Liver (tissue), 9 donors: ENCODE data around the gene PTPN4. TPM values are rescaled to one million over a fixed set of nuclear protein-coding genes. Genes with fewer than 3 reads are reported as not detected.

ENCODE experiments used
- DNase-seq: peaks from one replicate; pipeline ENCODE4 v3.0.0-alpha.2; 2017; ENCODE audit warnings: low spot score
- H3K27ac ChIP-seq, 2 donors: one replicate each; pipeline ENCODE4 v1.7.0; 2013; ENCODE audit warnings: inconsistent platforms in 2 of 2, low read length in 2 of 2, control low read depth in 1 of 2, low read depth in 1 of 2, mild to moderate bottlenecking in 1 of 2
- H3K27me3 ChIP-seq, 4 donors: one replicate each; pipeline versions ENCODE4 v1.6.1 to v1.7.0; 2013; ENCODE audit warnings: low read length in 3 of 4, inconsistent platforms in 1 of 4, mild to moderate bottlenecking in 1 of 4, moderate library complexity in 1 of 4; ENCODE audit not compliant: control insufficient read depth in 4 of 4, insufficient read depth in 4 of 4
- H3K36me3 ChIP-seq, 4 donors: one replicate each; pipeline versions ENCODE4 v1.6.1 to v1.7.0; 2013; ENCODE audit warnings: low read length in 3 of 4, mild to moderate bottlenecking in 3 of 4, low read depth in 1 of 4, moderate library complexity in 1 of 4; ENCODE audit not compliant: control insufficient read depth in 4 of 4, insufficient read depth in 3 of 4
- H3K4me1 ChIP-seq, 4 donors: one replicate each; pipeline versions ENCODE4 v1.6.1 to v1.7.0; 2013; ENCODE audit warnings: low read length in 3 of 4, mild to moderate bottlenecking in 3 of 4, moderate library complexity in 1 of 4; ENCODE audit not compliant: control insufficient read depth in 4 of 4, insufficient read depth in 4 of 4
- H3K4me3 ChIP-seq, 3 donors: one replicate each; pipeline versions ENCODE4 v1.6.1 to v1.7.0; 2013; ENCODE audit warnings: low read length in 3 of 3, control low read depth in 1 of 3, low read depth in 1 of 3, mild to moderate bottlenecking in 1 of 3
- H3K9ac ChIP-seq, 2 donors: one replicate each; pipeline ENCODE4 v1.7.0; 2013; ENCODE audit warnings: low read length in 2 of 2, mild to moderate bottlenecking in 2 of 2, moderate library complexity in 2 of 2, control low read depth in 1 of 2, low read depth in 1 of 2
- H3K9me3 ChIP-seq, 4 donors: one replicate each; pipeline versions ENCODE4 v1.6.1 to v1.7.0; 2013; ENCODE audit warnings: low read length in 3 of 4; ENCODE audit not compliant: control insufficient read depth in 4 of 4
- EGR1 ChIP-seq, 2 donors: IDR thresholded peaks; 2 replicates each; pipeline ENCODE4 v1.6.1; 2016 to 2018; ENCODE audit warnings: antibody characterized with exemption in 2 of 2, low read depth in 2 of 2
- FOXA1 ChIP-seq: IDR thresholded peaks from 2 replicates; pipeline ENCODE4 v1.6.1; 2016; ENCODE audit warnings: antibody characterized with exemption
- FOXA2 ChIP-seq: IDR thresholded peaks from 2 replicates; pipeline ENCODE4 v1.6.1; 2016; ENCODE audit warnings: antibody characterized with exemption
- GABPA ChIP-seq, 2 donors: IDR thresholded peaks in 1 of 2; conservative IDR thresholded peaks in 1 of 2; 2 replicates each; pipeline ENCODE4 v1.6.1; 2016; ENCODE audit warnings: antibody characterized with exemption in 2 of 2, mild to moderate bottlenecking in 1 of 2, moderate library complexity in 1 of 2
- HNF4A ChIP-seq, 2 donors: conservative IDR thresholded peaks; 2 replicates each; pipeline ENCODE4 v1.6.1; 2016; ENCODE audit warnings: antibody characterized with exemption in 2 of 2, mild to moderate bottlenecking in 2 of 2
- HNF4G ChIP-seq: IDR thresholded peaks from 2 replicates; pipeline ENCODE4 v1.6.1; 2016; ENCODE audit warnings: antibody characterized with exemption
- JUND ChIP-seq, 2 donors: IDR thresholded peaks; 2 replicates each; pipeline ENCODE4 v1.6.1; 2016; ENCODE audit warnings: antibody characterized with exemption in 2 of 2
- NR2F2 ChIP-seq: IDR thresholded peaks from 2 replicates; pipeline ENCODE4 v1.6.1; 2016; ENCODE audit warnings: antibody characterized with exemption
- RAD21 ChIP-seq, 2 donors: IDR thresholded peaks; 2 replicates each; pipeline ENCODE4 v1.6.1; 2016; ENCODE audit warnings: antibody characterized with exemption in 2 of 2, mild to moderate bottlenecking in 2 of 2
- RXRA ChIP-seq, 2 donors: IDR thresholded peaks; 2 replicates each; pipeline ENCODE4 v1.6.1; 2017 to 2018; ENCODE audit warnings: antibody characterized with exemption in 2 of 2, mild to moderate bottlenecking in 1 of 2
- SP1 ChIP-seq: IDR thresholded peaks from 2 replicates; pipeline ENCODE4 v1.6.1; 2018; ENCODE audit warnings: antibody characterized with exemption, mild to moderate bottlenecking
- TAF1 ChIP-seq: conservative IDR thresholded peaks from 2 replicates; pipeline ENCODE4 v1.6.1; 2016; ENCODE audit warnings: antibody characterized with exemption, mild to moderate bottlenecking
- YY1 ChIP-seq: IDR thresholded peaks from 2 replicates; pipeline ENCODE4 v1.6.1; 2016; ENCODE audit warnings: antibody characterized with exemption, mild to moderate bottlenecking
- WGBS: extraction: QIAGEN DNeasy Blood & Tissue Kit; methylation state at CpG from one replicate; pipeline ENCODE4 v1.1.7; 2013; 5-methylcytosine and 5-hydroxymethylcytosine counted together
- polyA plus RNA-seq, 2 donors: library from polyadenylated mRNA; stranded (reverse) in 1 of 2; unstranded in 1 of 2; fragments of 200-250 nt in 1 of 2; fragments of >200 nt in 1 of 2; fragmentation: Nextera tagmentation in 1 of 2; extraction: Ambion mirVana in 1 of 2; gene quantifications; one replicate each; pipeline versions ENCODE4 v1.2.1 to v1.2.3, GENCODE V29; 2013 to 2015
- total RNA-seq, 2 donors: library from RNA; depleted of rRNA; stranded (reverse); fragments of >200 nt; gene quantifications; one replicate each; pipeline ENCODE4 v1.2.3, GENCODE V29; 2014
- TF ChIP-seq, protein P1 (sequence below): IDR thresholded peaks from 2 replicates; pipeline ENCODE4 v1.6.1; 2016; ENCODE audit warnings: antibody characterized with exemption, mild to moderate bottlenecking
- TF ChIP-seq, protein P2 (sequence below): fragments of 150-350 bp; IDR thresholded peaks from 2 replicates; pipeline ENCODE4 v1.5.1; 2017; ENCODE audit warnings: improper control_type of control experiment, low read depth, low read length; ENCODE audit not compliant: missing input control
- TF ChIP-seq, protein P3 (sequence below): IDR thresholded peaks from 2 replicates; pipeline ENCODE4 v1.6.1; 2016; ENCODE audit warnings: antibody characterized with exemption
- TF ChIP-seq, protein P4 (sequence below): IDR thresholded peaks from 2 replicates; pipeline ENCODE4 v1.6.1; 2016; ENCODE audit warnings: antibody characterized with exemption
- donor health status: healthy.
- donor health status: healthy.
- donor health status: healthy.
- donor health status: healthy.
- donor health status: healthy.

PTPN4 gene
- total and polyA plus RNA-seq, 4 donors = 4.2 to 34.6 (median 9.5) TPM

DNA sequence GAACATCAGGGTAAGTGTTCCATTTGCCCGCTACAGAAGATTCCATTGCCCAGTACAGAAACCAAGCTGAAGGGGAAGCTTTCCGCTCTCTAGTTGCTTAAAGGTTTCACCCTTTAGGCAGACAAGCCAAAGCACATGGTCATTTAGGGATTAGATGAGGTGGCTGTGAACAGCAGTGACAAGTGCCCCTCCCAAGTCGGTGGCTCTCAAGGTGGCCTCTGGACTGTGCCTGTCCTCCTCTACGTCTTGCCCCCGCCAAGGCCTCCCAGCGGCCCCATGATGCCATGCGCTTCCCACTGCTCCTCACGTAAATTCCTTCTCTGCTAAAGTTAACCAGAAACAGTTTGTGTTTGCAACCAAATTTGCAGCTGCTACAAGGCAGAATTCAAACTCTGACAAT is 24.2 kb upstream of the PTPN4 start:
- H3K4me1 ChIP-seq = peaks cover 0 to 12% (median 10%) of the 10 kb centered on the region in 4 donors
- no peaks in the 10 kb centered on the region for H3K27me3 ChIP-seq
- H3K9me3 ChIP-seq = no peaks in the 10 kb centered on the region
- DNase-seq = peak; percentile 12
- no peak overlapping the region for H3K4me3 ChIP-seq
- TF ChIP-seq NR2F2 = no peak
- no peak for TF ChIP-seq EGR1 (IDR thresholded peaks at IDR 0.05; ENCODE audit: low read depth in 2 of 2)
- TF ChIP-seq, protein P1, sequence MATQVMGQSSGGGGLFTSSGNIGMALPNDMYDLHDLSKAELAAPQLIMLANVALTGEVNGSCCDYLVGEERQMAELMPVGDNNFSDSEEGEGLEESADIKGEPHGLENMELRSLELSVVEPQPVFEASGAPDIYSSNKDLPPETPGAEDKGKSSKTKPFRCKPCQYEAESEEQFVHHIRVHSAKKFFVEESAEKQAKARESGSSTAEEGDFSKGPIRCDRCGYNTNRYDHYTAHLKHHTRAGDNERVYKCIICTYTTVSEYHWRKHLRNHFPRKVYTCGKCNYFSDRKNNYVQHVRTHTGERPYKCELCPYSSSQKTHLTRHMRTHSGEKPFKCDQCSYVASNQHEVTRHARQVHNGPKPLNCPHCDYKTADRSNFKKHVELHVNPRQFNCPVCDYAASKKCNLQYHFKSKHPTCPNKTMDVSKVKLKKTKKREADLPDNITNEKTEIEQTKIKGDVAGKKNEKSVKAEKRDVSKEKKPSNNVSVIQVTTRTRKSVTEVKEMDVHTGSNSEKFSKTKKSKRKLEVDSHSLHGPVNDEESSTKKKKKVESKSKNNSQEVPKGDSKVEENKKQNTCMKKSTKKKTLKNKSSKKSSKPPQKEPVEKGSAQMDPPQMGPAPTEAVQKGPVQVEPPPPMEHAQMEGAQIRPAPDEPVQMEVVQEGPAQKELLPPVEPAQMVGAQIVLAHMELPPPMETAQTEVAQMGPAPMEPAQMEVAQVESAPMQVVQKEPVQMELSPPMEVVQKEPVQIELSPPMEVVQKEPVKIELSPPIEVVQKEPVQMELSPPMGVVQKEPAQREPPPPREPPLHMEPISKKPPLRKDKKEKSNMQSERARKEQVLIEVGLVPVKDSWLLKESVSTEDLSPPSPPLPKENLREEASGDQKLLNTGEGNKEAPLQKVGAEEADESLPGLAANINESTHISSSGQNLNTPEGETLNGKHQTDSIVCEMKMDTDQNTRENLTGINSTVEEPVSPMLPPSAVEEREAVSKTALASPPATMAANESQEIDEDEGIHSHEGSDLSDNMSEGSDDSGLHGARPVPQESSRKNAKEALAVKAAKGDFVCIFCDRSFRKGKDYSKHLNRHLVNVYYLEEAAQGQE = no peak
- no peak for TF ChIP-seq RXRA (IDR thresholded peaks at IDR 0.05)
- TF ChIP-seq, protein P2, sequence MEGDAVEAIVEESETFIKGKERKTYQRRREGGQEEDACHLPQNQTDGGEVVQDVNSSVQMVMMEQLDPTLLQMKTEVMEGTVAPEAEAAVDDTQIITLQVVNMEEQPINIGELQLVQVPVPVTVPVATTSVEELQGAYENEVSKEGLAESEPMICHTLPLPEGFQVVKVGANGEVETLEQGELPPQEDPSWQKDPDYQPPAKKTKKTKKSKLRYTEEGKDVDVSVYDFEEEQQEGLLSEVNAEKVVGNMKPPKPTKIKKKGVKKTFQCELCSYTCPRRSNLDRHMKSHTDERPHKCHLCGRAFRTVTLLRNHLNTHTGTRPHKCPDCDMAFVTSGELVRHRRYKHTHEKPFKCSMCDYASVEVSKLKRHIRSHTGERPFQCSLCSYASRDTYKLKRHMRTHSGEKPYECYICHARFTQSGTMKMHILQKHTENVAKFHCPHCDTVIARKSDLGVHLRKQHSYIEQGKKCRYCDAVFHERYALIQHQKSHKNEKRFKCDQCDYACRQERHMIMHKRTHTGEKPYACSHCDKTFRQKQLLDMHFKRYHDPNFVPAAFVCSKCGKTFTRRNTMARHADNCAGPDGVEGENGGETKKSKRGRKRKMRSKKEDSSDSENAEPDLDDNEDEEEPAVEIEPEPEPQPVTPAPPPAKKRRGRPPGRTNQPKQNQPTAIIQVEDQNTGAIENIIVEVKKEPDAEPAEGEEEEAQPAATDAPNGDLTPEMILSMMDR = no peak
- TF ChIP-seq JUND (IDR thresholded peaks at IDR 0.05) = no peak
- no peak for TF ChIP-seq FOXA2
- TF ChIP-seq YY1 = no peak
- TF ChIP-seq, protein P3, sequence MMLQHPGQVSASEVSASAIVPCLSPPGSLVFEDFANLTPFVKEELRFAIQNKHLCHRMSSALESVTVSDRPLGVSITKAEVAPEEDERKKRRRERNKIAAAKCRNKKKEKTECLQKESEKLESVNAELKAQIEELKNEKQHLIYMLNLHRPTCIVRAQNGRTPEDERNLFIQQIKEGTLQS = no peak
- TF ChIP-seq HNF4A (conservative IDR thresholded peaks at IDR 0.05) = no peak
- no peak for TF ChIP-seq HNF4G
- no peak for TF ChIP-seq GABPA (IDR thresholded peaks at IDR 0.05 in 1 of 2, conservative IDR thresholded peaks at IDR 0.05 in 1 of 2)
- no peak for TF ChIP-seq SP1
- no peak for TF ChIP-seq TAF1
- TF ChIP-seq, protein P4, sequence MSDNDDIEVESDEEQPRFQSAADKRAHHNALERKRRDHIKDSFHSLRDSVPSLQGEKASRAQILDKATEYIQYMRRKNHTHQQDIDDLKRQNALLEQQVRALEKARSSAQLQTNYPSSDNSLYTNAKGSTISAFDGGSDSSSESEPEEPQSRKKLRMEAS = no peak
- TF ChIP-seq RAD21 (IDR thresholded peaks at IDR 0.05) = no peak
- no peak for TF ChIP-seq FOXA1
- H3K27ac ChIP-seq = no peak overlapping the region
- 98% methylated on average over 8 of the region's 8 CpGs for WGBS
- H3K9ac ChIP-seq = no peak overlapping the region
- H3K36me3 ChIP-seq = no peaks in the 10 kb centered on the region

DNA sequence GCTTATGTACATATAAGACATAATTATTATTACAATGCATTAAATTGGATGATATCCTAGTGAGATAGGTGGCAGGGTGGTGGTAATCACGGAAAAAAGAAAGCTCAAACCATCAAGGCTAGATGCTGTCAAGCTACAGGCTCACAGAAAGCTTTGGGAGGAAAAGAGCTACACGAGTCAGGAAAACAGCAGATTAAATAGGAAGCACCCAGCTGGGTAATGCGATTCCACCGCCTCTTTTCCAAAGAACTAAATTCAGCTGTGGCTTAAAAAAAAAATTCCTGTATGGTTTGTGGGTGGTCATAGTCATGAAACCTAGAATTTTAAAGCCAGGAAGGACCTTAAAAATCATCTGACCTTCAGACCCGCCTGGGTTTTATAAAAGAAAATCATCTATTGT is 23.7 kb upstream of the PTPN4 start:
- H3K27ac ChIP-seq = no peak overlapping the region
- H3K9ac ChIP-seq = no peak overlapping the region
- H3K4me3 ChIP-seq = no peak overlapping the region
- DNase-seq = no peak
- no peaks in the 10 kb centered on the region for H3K27me3 ChIP-seq
- TF ChIP-seq HNF4A (conservative IDR thresholded peaks at IDR 0.05) (no peak), FOXA2 (no peak), YY1 (no peak), RXRA (IDR thresholded peaks at IDR 0.05) (no peak), RAD21 (IDR thresholded peaks at IDR 0.05) (no peak), EGR1 (IDR thresholded peaks at IDR 0.05; ENCODE audit: low read depth in 2 of 2) (no peak), SP1 (no peak), JUND (IDR thresholded peaks at IDR 0.05) (no peak), TAF1 (no peak)
- TF ChIP-seq, protein P2 = no peak
- no peaks in the 10 kb centered on the region for H3K36me3 ChIP-seq
- peaks cover 0 to 12% (median 10%) of the 10 kb centered on the region in 4 donors for H3K4me1 ChIP-seq
- WGBS = 79% methylated on average over 5 of the region's 5 CpGs
- no peaks in the 10 kb centered on the region for H3K9me3 ChIP-seq
